ENCODE results near the gene NOS1.

DNA sequence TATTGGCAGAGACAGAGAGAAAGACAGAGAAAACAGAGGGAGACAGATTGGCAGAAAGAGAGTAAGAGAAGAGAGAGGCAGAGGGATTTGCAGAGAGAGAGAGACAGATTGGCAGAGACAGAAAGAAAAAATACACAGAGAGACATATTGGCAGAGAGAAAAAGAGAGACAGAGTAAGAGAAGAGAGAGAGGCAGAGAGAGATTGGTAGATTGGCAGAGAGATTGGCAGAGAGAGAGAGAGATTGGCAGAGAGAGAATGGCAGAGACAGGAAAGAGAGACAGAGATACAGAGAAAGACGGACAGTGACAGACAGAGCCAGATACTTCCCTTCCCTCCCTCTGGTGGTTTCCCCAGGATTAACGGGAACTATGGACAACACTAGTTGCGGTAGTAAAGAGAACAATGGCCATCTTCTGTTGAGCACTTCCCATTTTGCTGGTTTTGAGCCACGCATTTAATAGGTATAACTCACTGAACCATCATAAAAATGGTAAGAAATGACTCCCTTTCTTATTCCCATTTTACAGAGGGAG lies 2.6 kb upstream of the NOS1 start:
- TF ChIP-seq GATA2 (IDR thresholded peaks at IDR 0.05; ENCODE audit: low read depth, low read length) = no peak
- TF ChIP-seq GATA3 (IDR thresholded peaks at IDR 0.05; ENCODE audit: low read depth, low read length) = no peak

All from SH-SY5Y (cell line).